Large intestine (tissue), 3 donors: ENCODE results near the gene KDM8. TPM values are rescaled to one million over a fixed set of nuclear protein-coding genes. Genes with fewer than 3 reads are reported as not detected.
"Not testable (repeated sequence)": the region's sequence is repeated elsewhere in the genome, so short reads cannot be mapped to it uniquely, and the experiment has no call there.

Experiments
- DNase-seq, 2 donors: peaks; one replicate each; pipeline versions ENCODE4 v3.0.0 to v3.0.0-alpha.2; 2013
- H3K27ac ChIP-seq: one replicate; pipeline ENCODE4 v1.5.1; 2013; ENCODE audit warnings: low read length
- H3K27me3 ChIP-seq: 2 replicates; pipeline ENCODE4 v1.6.1; 2013; ENCODE audit warnings: low read length; ENCODE audit not compliant: control insufficient read depth, insufficient read depth
- H3K36me3 ChIP-seq: 2 replicates; pipeline ENCODE4 v1.6.1; 2013; ENCODE audit warnings: low read length; ENCODE audit not compliant: control insufficient read depth, insufficient read depth
- H3K4me1 ChIP-seq: one replicate; pipeline ENCODE4 v1.6.1; 2013; ENCODE audit warnings: low read length; ENCODE audit not compliant: control insufficient read depth, insufficient read depth
- H3K4me3 ChIP-seq: one replicate; pipeline ENCODE4 v1.5.1; 2013; ENCODE audit warnings: low read length
- H3K9me3 ChIP-seq: one replicate; pipeline ENCODE4 v1.6.1; 2013; ENCODE audit warnings: mild to moderate bottlenecking, low read depth, low read length, moderate library complexity; ENCODE audit not compliant: control insufficient read depth
- WGBS: methylation state at CpG from one replicate; pipeline ENCODE4 v1.1.5; 2013; ENCODE audit warnings: low lambda C conversion rate; ENCODE audit not compliant: insufficient coverage; 5-methylcytosine and 5-hydroxymethylcytosine counted together
- polyA plus RNA-seq: library from polyadenylated mRNA; unstranded; fragments of 120-200 nt; gene quantifications from one replicate; pipeline ENCODE4 v1.2.1, GENCODE V29; 2013

KDM8 gene
- polyA plus RNA-seq, 1 donor = 32.1 TPM

- Histone ChIP-seq H3K27me3 (no peaks in the 10 kb centered on the region), H3K36me3 (no peaks in the 10 kb centered on the region), H3K27ac (peak overlapping the region; percentile 91), H3K4me1 (peaks cover 25% of the 10 kb centered on the region), H3K9me3 (no peaks in the 10 kb centered on the region), H3K4me3 (peak overlapping the region; percentile 79)
- WGBS = 0% methylated on average over 1 of the region's 19 CpGs
- no peak for DNase-seq
Measured at GRCh38 chr16:27202923-27203506, 311 bp upstream of the KDM8 start.

- Histone ChIP-seq H3K36me3 (no peaks in the 10 kb centered on the region), H3K4me1 (peaks cover 37% of the 10 kb centered on the region), H3K27me3 (no peaks in the 10 kb centered on the region), H3K9me3 (no peaks in the 10 kb centered on the region), H3K27ac (peak overlapping the region; percentile 91), H3K4me3 (peak overlapping the region; percentile 79)
- no CpG with 5 or more reads among the region's 14 CpGs for WGBS
- DNase-seq = no peak
Measured at GRCh38 chr16:27204312-27204915, 1.1 kb downstream of the KDM8 start.

DNA sequence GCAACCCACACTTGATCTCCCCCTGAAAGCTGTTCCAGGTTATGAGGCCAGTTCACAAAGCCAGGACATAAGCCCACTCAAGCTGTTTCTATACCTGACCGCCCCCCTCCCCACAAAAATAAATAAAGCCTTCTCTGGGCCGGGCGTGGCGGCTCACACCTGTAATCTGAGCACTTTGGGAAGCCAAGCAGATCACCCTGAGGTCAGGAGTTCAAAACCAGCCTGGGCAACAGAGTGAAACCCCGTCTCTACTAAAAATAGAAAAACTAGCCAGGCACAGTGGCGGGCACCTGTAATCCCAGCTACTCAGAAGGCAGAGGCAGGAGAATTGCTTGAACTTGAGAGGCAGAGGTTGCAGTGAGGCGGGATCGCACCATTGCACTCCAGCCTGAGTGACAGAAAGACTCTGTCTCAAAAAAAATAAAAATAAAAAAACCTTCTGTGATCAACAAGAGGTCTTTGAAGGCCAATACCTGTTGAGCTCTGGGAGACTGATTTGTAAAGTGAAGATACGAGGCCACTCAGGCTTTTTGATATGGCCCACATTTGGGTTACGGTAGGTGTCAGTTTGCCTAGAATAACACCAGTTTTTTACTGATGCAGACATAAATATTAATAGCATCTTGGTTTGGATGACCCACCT, 2.2 kb downstream of the KDM8 start:
- no peaks in the 10 kb centered on the region for H3K27me3 ChIP-seq
- H3K36me3 ChIP-seq = peaks cover 5% of the 10 kb centered on the region
- no peak overlapping the region for H3K4me3 ChIP-seq
- peaks cover 39% of the 10 kb centered on the region for H3K4me1 ChIP-seq
- no peak overlapping the region for H3K27ac ChIP-seq
- H3K9me3 ChIP-seq = no peaks in the 10 kb centered on the region
- no CpG with 5 or more reads among the region's 10 CpGs for WGBS
- DNase-seq = no peak

DNA sequence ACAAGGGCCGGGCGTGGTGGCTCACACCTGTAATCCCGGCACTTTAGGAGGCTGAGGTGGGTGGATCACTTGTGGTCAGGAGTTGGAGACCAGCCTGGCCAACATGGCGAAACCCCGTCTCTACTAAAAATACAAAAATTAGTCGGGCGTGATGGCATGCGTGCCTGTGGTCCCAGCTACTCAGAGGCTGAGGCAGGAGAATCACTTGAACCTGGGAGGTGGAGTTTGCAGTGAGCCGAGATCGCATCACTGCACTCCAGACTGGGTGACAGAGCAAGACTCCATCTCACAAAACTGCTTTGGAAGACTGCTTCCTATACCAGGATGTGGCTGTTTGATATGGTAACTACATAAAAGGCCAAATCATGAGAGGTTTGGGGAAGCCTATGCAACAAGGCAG, 3.8 kb downstream of the KDM8 start:
- Histone ChIP-seq H3K36me3 (peaks cover 13% of the 10 kb centered on the region), H3K4me1 (peaks cover 39% of the 10 kb centered on the region)
- not testable (repeated sequence) for DNase-seq, H3K9me3 ChIP-seq, H3K27ac ChIP-seq, H3K4me3 ChIP-seq, H3K27me3 ChIP-seq
- no CpG with 5 or more reads among the region's 10 CpGs for WGBS

DNA sequence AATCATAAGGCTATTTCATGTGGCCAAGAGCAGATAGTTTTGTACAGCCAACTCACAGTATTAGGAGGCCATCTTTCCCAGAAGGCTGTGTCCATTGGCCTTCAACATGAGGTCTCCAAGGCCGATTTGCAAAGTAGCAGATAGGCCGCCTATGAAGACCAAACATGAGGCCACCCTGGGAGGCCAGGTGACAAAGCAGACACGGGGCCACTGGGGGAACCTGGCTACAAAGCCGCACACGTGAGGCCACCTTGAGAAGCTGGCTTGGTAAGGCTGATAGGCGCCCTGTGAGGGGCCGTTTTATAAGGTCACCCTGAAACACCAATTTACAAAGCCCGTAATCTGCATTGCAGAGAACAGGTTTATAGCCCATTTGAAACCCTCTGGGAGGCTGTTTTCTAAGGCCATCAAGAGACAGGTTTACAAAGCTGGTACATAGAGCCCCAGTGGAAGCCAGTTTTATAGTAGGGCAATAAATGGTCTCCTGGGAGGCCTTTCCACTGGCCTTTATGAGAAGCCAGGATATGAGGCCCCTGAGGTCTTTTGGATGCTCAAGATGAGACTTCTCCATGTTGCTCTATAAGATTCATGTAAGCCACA, 4.9 kb downstream of the KDM8 start:
- Histone ChIP-seq H3K27ac (peak overlapping the region; percentile 90), H3K36me3 (peaks cover 13% of the 10 kb centered on the region), H3K4me1 (peaks cover 34% of the 10 kb centered on the region), H3K9me3 (no peaks in the 10 kb centered on the region), H3K27me3 (no peaks in the 10 kb centered on the region), H3K4me3 (no peak overlapping the region)
- DNase-seq = peak in 1 of 2 donors; percentile 77
- WGBS = no CpG with 5 or more reads among the region's 8 CpGs

- Histone ChIP-seq H3K9me3 (no peaks in the 10 kb centered on the region), H3K27ac (peak overlapping the region; percentile 90), H3K36me3 (peaks cover 13% of the 10 kb centered on the region), H3K27me3 (no peaks in the 10 kb centered on the region), H3K4me1 (peaks cover 39% of the 10 kb centered on the region), H3K4me3 (no peak overlapping the region)
- no CpG with 5 or more reads among the region's 3 CpGs for WGBS
- DNase-seq = peak; percentile 66 to 89
Measured at GRCh38 chr16:27208796-27209195, 5.5 kb downstream of the KDM8 start.

GRCh38 chr16:27209591-27209990, 6.3 kb downstream of the KDM8 start:
- Histone ChIP-seq H3K27ac (peak overlapping the region; percentile 90), H3K9me3 (no peaks in the 10 kb centered on the region), H3K4me1 (peaks cover 42% of the 10 kb centered on the region), H3K27me3 (no peaks in the 10 kb centered on the region), H3K36me3 (peaks cover 13% of the 10 kb centered on the region), H3K4me3 (no peak overlapping the region)
- WGBS = no CpG with 5 or more reads among the region's 8 CpGs
- DNase-seq = no peak

- Histone ChIP-seq H3K27me3 (no peaks in the 10 kb centered on the region), H3K36me3 (peaks cover 13% of the 10 kb centered on the region), H3K9me3 (no peaks in the 10 kb centered on the region), H3K4me3 (no peak overlapping the region), H3K27ac (no peak overlapping the region), H3K4me1 (peaks cover 43% of the 10 kb centered on the region)
- WGBS = no CpG with 5 or more reads among the region's 17 CpGs
- DNase-seq = no peak
Measured at GRCh38 chr16:27210174-27210573, 6.8 kb downstream of the KDM8 start.

GRCh38 chr16:27211026-27211425, 7.7 kb downstream of the KDM8 start:
- DNase-seq = no peak
- H3K27me3 ChIP-seq = no peaks in the 10 kb centered on the region
- H3K27ac ChIP-seq = no peak overlapping the region
- no CpG with 5 or more reads among the region's 10 CpGs for WGBS
- H3K36me3 ChIP-seq = peaks cover 18% of the 10 kb centered on the region
- H3K4me1 ChIP-seq = peaks cover 43% of the 10 kb centered on the region
- H3K9me3 ChIP-seq = no peaks in the 10 kb centered on the region
- no peak overlapping the region for H3K4me3 ChIP-seq

- Histone ChIP-seq H3K27me3 (no peaks in the 10 kb centered on the region), H3K36me3 (peaks cover 38% of the 10 kb centered on the region), H3K27ac (peak overlapping the region; percentile 72), H3K4me3 (no peak overlapping the region), H3K4me1 (peaks cover 20% of the 10 kb centered on the region), H3K9me3 (no peaks in the 10 kb centered on the region)
- no CpG with 5 or more reads among the region's 19 CpGs for WGBS
- peak; percentile 81 to 94 for DNase-seq
Measured at GRCh38 chr16:27214084-27214961, 11.0 kb downstream of the KDM8 start.
